BE2C (cell line): ENCODE results near the gene RAB11FIP3.

ENCODE experiments used
- DNase-seq: peaks from one replicate; pipeline ENCODE4 v3.0.0-alpha.2; 2020
- H3K27me3 ChIP-seq: fragments of 250-450 bp; sonication (Bioruptor Pico); 2 replicates; pipeline ENCODE4 v1.5.1; 2020; ENCODE audit warnings: mild to moderate bottlenecking
- H3K36me3 ChIP-seq: fragments of 250-450 bp; sonication (Bioruptor Pico); 2 replicates; pipeline ENCODE4 v1.5.1; 2020; ENCODE audit warnings: mild to moderate bottlenecking
- H3K4me1 ChIP-seq: fragments of 250-450 bp; sonication (Bioruptor Pico); 2 replicates; pipeline ENCODE4 v1.5.1; 2020
- H3K4me3 ChIP-seq: 2 replicates; pipeline ENCODE4 v1.5.1; 2011; ENCODE audit warnings: low read depth, low read length
- H3K9me3 ChIP-seq: fragments of 250-450 bp; sonication (Bioruptor Pico); 2 replicates; pipeline ENCODE4 v1.5.1; 2020
- TF ChIP-seq, protein P1 (sequence below): IDR thresholded peaks from 2 replicates; pipeline ENCODE4 v1.5.1; 2012; ENCODE audit warnings: mild to moderate bottlenecking, low read depth, low read length

RAB11FIP3 gene

DNA sequence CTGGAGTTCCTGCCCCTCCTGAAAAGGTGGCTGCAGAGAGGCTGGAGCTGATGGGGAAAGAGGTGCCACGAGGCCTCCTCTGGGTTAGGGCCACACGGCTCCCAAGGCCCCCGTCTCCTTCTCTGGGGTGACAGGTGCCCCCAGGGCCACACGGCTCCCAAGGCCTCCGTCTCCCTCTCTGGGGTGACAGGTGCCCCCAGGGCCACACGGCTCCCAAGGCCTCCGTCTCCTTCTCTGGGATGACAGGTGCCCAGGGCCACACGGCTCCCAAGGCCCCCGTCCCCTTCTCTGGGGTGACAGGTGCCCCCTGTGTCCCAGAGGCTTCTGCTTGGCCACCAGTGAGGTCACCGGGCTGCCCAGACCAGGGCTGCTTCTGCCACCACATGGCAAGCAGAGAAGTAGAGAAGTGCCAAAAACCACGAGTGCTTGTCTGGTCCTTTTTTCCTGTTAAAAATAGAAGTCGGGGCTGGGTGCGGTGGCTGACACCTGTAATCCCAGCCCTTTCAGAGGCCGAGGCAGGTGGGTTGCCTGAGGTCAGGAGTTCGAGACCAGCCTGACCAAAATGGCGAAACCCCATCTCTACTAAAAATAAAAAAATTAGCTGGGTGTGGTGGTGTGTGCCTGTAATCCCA lies 106.2 kb downstream of the RAB11FIP3 start:
- Histone ChIP-seq H3K36me3 (peaks cover 36% of the 10 kb centered on the region), H3K9me3 (no peaks in the 10 kb centered on the region), H3K27me3 (no peaks in the 10 kb centered on the region), H3K4me3 (no peak overlapping the region), H3K4me1 (no peaks in the 10 kb centered on the region)
- no peak for DNase-seq
- TF ChIP-seq, protein P1, sequence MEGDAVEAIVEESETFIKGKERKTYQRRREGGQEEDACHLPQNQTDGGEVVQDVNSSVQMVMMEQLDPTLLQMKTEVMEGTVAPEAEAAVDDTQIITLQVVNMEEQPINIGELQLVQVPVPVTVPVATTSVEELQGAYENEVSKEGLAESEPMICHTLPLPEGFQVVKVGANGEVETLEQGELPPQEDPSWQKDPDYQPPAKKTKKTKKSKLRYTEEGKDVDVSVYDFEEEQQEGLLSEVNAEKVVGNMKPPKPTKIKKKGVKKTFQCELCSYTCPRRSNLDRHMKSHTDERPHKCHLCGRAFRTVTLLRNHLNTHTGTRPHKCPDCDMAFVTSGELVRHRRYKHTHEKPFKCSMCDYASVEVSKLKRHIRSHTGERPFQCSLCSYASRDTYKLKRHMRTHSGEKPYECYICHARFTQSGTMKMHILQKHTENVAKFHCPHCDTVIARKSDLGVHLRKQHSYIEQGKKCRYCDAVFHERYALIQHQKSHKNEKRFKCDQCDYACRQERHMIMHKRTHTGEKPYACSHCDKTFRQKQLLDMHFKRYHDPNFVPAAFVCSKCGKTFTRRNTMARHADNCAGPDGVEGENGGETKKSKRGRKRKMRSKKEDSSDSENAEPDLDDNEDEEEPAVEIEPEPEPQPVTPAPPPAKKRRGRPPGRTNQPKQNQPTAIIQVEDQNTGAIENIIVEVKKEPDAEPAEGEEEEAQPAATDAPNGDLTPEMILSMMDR, result no peak

DNA sequence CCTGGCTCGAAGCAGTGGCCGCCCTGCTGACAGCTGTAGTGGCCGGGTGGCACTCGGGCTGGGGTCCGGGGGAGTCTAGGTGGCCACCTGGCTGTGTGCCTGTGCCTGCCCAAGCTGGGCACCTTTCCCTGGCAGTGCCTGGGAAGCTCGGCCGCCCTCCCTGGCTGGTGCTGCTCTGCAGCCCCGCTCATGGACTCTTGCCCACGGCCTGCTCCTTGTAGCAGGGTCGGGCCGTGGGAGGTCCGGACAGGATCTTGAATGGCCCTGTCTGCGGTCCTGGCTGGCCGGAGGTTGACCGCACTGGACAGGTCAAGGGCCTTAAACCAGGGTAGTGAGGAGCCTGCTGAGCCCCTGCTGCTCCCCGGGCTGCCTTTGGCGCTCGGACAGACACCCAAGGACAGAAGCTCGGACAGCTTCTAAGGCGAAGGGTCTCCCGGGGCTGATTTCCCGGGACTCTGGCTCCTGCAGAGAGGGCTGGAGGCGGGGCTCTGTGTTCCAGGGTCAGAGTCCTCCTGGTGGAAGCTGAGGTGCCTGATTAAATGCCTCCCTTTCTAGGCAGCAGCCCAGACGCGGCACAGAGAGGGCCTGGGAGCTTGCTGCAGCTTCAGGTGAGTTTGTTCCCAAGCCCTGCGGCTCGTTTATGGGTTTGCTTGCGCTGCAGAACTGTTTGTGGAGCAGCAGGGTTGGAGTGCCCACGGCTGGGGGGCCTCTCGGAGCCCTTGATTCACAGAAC lies 108.1 kb downstream of the RAB11FIP3 start:
- peaks cover 53% of the 10 kb centered on the region for H3K36me3 ChIP-seq
- DNase-seq, result no peak
- H3K4me3 ChIP-seq, result no peak overlapping the region

DNA sequence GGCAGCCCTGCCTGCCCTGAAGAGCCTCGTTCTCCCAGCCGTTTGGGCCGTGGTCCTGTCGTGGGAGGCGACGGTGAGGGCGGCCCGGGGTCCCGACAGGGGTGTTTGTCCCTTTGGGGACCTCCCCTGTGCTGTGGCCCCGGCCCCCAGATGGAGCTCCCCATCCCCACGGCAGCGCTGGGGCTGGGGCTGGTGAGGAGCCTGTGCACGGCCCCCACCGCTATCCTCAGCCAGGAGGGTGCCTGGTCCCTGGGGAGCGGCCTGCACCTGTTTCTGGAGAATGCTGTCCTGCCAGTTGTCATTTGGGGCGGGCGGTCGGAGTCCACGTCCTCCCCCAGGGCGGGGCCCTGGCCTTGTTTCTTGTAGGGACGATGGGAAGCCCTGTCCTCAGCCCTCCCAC lies 108.7 kb downstream of the RAB11FIP3 start:
- no peaks in the 10 kb centered on the region for H3K9me3 ChIP-seq
- TF ChIP-seq, protein P1, result no peak
- no peaks in the 10 kb centered on the region for H3K27me3 ChIP-seq
- no peaks in the 10 kb centered on the region for H3K4me1 ChIP-seq
- H3K4me3 ChIP-seq, result no peak overlapping the region
- H3K36me3 ChIP-seq, result peaks cover 55% of the 10 kb centered on the region
- no peak for DNase-seq

More for the DNA sequence above, 108.1 kb downstream of the RAB11FIP3 start:
- Histone ChIP-seq H3K27me3 (no peaks in the 10 kb centered on the region), H3K9me3 (no peaks in the 10 kb centered on the region), H3K4me1 (no peaks in the 10 kb centered on the region)
- TF ChIP-seq, protein P1, result no peak

DNA sequence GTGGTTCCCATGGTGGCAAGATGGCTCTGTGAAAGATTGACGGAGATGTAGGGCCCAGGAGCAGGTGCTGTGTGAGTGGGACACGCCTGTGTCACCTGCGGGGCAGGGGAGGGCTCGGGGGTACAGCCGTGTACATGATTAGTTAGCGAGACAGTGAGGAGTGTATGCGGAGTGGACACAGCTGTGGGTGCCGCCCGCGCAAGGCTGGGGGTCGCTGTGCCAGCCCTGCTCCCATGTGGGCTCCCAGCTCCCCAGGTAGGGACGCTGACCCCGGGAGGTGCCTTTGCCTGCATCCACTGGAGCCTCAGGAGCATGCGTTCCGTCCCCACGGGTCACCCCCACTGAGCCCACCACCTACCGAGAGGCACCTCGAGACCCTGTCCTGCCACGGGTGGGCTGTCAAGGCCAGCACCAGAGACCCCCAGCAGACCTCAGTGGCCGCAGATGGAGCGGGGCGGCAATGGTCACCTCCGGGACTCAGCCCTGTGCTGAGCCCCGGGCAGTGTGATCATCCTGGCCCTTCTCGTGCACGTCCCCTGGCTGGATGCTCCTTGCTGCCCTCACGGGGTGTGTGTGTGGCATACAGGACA lies 109.5 kb downstream of the RAB11FIP3 start:
- no peaks in the 10 kb centered on the region for H3K9me3 ChIP-seq
- DNase-seq, result no peak
- TF ChIP-seq, protein P1, result no peak
- H3K36me3 ChIP-seq, result peaks cover 54% of the 10 kb centered on the region
- H3K27me3 ChIP-seq, result no peaks in the 10 kb centered on the region
- H3K4me1 ChIP-seq, result no peaks in the 10 kb centered on the region
- H3K4me3 ChIP-seq, result no peak overlapping the region

DNA sequence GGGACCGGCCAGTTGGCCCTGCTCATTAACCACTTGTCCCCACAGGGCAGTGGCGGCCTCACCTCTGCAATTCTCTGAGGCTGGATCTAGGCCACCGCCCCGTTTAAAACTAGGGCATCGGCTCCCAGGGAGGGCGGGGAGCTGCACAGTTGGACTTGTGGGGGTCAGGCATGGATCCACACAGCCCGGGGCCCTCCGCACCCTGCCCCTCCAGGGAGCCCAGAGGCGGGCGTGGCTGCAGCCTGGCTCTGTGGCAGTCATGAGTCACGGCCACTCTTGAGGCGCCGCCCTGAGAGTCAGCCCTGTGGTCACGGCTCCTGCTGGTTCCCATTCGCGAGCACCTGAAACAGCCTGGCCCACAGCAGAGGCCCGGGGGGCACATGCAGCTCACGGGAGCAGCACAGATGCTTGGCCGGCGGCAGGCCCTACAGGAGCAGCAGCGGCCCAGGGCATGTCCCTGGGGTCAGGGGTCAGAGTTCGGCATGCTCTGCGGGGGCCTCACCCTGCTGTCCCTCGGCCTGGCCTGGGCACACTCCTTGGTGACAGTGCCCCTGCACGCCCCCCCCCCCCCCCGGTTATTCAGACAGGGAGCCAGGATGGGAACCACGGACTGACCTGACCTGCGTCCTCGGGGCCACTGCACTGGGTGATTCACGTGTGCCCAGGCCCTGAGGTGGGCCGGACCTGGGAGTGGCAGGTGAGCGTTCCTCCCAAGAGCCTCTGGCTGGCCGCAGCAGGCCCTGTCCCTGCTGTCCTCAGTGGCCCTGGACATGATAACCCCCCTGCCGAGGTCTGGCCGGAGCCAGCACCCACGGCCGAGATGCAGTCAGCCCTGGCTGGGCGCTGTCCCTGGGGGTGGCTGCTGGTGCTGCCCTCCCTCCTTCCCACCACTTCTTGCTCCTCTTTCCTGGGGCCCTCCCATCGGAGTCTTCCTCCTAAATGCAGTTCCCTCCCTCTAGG lies 110.3 kb downstream of the RAB11FIP3 start:
- H3K27me3 ChIP-seq, result no peaks in the 10 kb centered on the region
- peaks cover 60% of the 10 kb centered on the region for H3K36me3 ChIP-seq
- no peaks in the 10 kb centered on the region for H3K9me3 ChIP-seq
- no peaks in the 10 kb centered on the region for H3K4me1 ChIP-seq
- DNase-seq, result no peak
- no peak overlapping the region for H3K4me3 ChIP-seq
- TF ChIP-seq, protein P1, result no peak
